HUDEP-2 (cell line): Measurements from ENCODE around the gene OCEL1.
A peak's percentile ranks its signal among the peaks of the same experiment; 100 is the strongest.

Source experiments
- DNase-seq, 76 experiments: peaks; one replicate each; lab custom pipeline; 2025; ENCODE audit not compliant: unreplicated experiment in 76 of 76; lab: John Stamatoyannopoulos, UW

OCEL1 gene

DNA sequence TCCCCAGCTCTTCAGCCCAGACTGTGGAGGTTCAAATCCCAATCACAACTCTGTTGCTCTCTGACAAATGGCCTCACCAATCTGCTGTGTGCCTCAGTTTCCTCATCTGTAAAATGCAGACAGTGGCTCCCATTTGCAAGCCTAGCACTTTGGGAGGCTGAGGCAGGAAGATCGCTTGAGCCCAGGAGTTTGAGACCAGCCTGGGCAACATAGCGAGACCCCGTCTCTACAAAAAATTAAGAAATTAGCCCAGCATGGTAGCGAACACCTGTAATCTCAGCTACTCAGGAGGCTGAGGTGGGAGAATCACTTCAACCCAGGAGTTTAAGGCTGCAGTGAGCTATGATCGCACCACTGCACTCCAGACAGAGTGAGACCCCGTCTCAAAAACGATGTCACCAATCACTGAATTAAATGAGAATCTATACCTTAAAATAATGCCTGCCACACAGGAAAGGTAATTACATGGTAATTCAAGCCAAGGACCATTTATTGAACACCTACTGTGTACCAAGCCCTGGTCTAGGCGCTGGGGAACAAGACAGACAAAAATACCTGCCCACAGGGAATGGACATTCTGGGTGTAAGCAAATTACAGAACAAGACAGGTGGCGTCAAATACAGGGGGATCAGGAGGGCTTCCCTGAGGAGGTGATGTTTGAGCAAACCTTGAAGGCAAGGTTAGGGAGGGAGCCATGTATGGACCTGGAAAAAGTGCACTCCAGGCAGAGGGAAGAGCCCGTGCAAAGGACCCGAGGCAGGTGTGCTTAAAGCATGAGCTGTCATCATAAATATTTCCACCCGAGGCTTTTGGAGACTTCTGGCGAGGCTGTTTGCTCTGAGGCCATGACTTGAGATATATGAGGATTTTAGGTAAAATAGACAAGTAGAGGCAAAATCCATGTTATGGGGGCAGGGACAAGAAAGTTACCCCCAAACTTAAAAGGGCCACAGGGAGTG, 12.0 kb downstream of the OCEL1 start:
- no peak for DNase-seq

DNA sequence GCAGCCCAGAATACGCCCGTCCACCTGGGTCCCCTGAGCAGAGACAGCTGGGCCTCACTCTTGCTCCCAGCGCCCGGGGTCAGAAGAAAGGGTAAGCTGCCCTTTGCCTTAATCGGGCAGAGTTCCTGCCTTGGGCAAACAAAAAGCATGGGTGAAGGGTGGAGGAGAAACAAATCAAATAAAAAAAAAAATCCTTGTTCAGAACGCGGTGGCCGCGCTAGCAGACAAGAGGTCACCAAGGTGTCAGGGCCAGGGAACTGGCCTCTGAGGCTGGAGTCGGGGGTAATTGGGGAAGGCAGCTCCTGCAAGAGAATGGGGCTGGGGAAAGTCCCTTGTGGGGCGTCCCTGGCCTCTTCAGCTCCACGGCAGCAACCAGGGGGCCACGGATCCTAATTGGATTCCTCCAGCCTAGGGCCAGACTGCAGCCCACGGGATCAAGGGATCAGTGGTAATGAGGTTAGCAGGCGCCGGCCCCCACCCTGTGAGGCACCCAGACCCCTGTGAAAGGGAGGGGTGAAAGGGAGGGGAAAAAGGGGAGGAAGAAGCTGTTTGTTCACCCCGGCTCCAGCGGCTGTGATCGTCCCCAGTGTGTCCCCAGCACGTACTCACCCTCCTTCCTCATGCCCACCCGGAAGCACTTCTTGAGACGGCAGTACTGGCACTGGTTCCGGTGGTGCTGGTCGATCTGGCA, 14.2 kb downstream of the OCEL1 start:
- no peak for DNase-seq

DNA sequence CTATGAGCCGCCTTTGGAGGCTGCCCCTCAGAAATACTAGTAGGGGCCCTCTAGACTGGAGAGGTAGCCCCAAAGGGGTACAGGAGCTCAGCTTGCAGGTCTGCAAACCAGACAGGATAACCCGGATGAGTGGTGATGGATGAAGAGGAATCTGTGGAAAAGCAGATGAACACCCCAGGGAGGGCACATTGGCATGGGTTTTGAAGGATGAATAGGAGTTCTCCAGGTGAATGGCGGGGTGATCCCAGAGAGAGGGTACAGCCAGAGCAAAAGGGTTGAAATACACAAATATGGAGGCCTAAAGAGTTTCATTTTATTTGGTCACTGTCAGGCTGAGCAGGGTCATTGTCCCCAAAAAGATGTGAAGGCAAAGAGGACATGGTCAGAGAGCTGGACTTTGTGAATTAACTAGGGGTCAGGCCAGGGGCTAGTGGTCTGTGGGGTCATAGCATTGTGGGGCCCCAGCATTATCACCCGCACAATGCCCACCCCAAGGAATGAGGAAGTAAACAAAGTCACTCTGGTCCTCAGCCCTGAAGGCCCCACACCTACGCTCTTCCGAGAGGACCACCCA, 14.9 kb downstream of the OCEL1 start:
- no peak for DNase-seq

DNA sequence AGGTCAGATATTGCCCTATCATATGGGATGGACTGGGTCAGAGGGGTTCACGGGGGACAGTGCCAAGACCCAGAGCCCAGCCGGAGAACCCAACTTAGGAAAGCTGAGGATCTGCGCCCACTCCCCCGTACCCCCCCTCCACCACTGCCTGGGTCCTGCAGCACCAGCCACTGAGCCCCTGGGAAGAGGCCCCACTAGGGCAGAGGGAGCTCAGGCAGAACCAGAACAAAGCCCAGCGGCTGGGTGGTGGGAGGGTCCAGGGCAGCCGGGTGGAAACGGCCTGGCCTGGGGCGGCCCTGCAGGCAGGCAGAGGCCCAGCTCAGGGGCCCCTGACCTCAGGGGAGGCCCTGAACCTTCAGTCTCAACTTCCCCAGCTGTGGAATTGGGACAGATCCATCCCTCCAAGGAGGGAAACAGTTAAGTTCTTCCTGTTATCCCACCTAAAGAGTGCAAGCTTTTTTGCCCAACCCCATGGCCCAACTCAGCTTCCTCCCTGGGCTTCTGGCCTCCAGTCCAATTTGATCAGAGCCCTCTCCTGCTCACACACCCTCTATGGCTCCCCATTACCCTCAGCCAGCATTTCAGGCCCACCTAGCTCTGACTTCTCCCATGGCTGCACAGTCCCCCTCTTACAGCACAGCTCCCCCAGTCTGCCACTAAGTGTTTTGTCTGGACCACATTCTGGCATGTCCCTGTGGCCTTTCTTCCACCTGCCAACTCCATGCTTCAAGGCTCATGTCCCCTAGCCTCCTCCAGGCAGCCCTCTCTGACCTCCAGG, 16.6 kb downstream of the OCEL1 start:
- DNase-seq, result no peak

DNA sequence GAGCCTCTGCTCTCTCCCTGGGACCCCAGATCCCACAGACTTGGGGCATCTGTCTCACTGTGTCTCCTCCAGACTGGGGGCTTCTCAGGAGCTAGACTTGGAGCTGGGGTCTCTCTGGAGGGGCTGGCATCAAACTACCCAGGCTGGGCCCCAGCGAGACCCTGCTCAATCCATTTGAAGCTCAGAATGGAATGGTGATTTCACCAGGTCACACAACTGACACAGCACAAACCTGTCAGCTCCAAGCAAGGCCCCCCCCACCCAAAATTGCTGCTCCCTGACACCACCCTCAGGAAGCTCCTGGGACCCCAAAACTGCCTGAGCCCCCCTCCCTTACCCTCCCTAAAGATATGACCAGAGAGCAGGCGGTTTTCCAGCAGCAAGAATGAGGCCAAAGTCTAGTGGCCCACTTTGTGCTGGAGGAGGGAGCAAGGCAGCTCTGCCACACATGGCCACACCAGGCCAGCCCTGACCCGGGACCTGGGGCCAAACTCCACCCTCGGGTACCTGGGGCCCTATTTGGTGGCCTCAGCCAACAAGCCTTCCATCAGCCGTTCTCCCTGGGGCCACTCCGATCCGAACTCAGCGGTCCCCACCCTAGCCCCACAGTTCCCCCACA, 17.3 kb downstream of the OCEL1 start:
- DNase-seq, result peak in 1 of 76 experiments; percentile 25

DNA sequence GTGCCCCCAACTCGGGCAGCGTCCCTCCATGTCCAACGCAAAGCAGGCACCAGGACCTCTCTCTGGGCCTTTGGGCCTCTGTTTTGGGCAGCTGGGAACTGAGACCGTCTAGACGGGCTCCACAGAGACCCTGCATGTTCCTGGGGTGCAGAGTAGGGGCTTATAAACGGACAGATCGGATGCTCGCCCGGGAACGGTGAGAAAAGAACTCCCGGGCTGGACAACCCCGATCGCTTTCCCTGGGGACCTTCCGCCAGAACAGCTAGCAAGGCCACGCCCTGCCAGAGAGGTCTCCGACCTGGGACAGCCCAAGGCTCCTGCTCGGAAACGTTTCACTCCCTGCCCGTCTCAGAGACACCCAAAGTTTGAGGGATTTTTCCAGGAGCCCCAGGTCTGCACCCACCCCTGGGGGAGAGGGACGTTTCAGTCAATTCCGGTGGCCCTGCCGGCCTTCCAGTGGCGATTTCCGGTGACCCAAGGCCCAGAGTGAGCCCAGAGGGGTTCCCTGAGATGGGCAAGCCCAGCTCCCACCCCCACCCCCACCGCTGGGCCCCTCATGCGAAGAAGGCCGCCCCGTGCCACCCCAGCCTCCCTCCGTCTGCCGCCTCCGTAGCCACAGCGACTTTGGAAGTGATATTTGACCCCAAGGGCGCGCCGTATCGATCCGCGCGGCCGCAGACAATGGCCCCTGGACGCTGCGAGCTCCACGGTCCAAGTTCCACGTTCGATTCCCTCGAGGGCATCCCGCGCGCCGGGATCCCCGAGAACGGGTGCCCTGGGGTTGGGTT, 18.0 kb downstream of the OCEL1 start:
- DNase-seq, result peak in 19 of 76 experiments; percentile 6 to 55 (median 31)

DNA sequence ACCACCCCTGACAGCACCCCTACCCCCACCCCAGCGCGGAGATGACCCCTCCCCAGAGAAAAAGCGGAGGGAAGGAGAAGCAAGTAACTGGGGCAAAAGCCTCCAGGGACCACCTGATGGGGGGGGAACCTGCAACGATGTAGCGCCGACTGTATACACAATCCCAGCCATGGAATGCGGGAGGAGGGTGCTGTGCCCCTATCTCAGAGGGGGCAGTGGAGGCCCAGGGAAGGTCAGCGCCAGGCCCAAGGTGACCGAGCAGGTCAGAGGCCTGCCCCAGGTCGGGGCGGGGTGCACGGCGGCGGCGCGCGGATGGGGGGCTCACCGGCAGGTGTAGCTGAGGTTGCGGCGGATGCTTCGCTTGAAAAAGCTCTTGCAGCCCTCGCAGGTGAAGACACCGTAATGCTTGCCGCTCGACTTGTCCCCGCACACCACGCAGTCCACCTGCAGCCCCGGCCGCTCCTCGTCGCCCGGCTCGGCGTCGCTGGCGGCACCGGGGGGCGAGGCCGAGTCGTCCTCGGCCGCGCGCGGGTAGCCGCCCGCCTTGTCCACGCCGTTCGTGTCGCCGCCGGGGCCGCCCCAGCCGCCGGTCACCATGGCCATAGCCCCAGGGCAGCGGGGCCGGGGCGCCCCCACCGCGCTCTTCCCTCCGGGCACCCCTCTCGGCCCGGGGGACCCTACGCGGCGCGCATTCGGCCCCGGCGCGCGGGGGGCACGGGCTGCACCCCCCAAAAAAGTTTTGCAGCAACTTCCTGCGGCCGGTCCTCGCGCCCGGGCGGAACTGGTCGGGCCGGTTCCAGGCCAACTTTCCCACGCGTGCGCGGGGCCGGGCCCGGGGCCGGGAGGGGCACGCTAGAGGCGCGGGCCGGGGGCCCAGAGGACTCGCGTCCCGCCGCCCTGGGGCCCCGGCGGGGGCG, 18.9 kb downstream of the OCEL1 start:
- no peak for DNase-seq

DNA sequence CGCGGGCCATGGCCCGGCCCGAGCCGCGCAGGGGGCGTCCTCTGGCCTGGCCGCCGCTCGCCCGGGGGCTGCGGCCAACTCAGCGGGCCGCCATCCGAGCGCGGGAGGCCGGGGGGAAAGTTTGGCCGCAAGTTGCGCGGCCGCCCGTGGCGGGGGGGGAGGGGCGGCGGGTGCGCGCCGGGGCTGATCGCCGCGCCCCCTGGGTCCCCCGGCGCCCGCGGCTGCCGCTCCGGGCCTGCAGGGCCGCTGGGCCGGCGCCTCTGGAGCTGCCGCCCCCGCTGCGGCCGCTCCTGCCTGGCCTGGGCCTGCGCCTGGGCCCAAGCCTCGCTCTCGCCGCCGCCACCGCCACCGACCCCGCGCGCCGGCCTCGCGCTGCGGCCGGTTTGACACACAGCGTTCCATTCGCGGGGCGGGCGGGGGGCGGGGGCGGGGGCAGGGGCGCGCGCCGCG, 19.5 kb downstream of the OCEL1 start, which contains the start of gene NR2F6:
NR2F6 (minus strand) TSS at position 385 of the 450 bp plus-strand sequence. CDS start 699 bp downstream, outside the sequence.
- peak in 2 of 76 experiments; percentile 43 to 54 for DNase-seq

DNA sequence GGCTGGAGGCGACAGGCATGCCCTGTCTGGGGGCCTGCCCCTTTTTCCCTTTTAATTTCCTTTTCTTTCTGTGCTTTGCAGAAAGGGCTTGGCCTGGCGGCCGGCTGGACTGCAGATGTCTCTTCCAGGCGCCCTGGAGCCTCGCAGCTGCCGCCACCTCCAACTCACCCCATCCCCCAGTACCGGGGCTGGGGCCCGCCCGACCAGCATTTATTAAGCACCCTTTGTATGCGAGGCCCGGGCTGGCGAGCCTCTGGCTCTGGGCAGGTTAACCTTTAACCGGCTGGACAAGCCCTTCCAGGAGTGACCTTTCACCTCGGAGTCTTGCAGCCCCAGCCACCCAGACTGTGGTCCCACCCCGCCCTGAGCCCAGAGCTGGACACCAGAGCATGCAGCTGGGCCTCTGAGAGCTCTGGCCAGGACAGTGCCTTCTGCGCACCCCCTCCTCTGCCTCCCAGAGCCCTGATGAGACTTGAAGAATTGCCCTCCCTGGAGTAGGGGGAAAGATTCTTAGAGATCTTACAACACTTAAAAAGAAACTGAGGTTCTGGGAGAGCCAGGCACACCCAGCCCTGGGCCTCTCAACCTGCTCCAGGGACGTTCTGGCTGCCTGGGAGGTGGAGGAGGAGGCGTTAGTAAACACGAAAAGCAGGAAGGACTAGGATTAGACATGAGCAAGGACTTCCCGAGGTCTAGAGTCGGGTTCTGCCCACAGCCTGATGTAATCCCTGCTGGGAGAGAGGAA, 20.8 kb downstream of the OCEL1 start:
- peak in 1 of 76 experiments; percentile 41 for DNase-seq

DNA sequence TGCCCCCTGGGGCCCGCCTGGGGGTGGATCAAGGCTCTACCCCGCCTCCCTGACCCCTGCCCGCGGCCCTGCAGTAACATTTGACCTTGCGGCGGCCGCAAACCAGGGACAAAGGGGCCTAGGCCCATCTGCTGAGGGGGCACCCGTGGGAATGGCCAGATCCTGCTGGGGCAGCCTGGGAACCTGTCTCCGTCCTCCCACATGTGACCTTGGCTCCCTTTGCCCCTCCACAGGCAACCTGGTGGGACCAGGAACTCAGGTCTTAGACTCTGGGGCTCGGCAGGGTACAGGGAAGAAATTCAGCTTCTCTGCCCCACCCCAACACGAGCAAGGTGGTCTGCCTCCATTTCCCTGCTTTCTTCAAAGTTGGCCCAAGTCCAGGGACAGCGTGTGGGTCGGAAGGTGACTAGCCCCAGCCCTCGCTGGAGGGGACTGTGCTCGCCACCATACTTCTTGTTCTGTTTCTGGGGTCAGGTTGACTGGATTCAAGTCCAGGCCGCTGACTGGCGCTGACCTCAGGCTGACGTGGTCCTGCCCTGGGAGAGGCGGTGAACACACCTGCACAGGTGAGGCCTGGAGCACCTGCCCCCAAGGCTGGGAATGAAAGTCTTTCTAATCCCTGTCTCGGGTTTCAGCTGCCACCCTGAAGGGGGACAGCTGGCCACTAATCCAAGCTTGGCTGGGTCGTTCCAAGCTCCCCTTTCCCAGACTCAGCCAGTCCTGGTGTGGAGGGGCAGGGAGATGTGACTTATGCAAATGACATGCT, 22.2 kb downstream of the OCEL1 start:
- no peak for DNase-seq

DNA sequence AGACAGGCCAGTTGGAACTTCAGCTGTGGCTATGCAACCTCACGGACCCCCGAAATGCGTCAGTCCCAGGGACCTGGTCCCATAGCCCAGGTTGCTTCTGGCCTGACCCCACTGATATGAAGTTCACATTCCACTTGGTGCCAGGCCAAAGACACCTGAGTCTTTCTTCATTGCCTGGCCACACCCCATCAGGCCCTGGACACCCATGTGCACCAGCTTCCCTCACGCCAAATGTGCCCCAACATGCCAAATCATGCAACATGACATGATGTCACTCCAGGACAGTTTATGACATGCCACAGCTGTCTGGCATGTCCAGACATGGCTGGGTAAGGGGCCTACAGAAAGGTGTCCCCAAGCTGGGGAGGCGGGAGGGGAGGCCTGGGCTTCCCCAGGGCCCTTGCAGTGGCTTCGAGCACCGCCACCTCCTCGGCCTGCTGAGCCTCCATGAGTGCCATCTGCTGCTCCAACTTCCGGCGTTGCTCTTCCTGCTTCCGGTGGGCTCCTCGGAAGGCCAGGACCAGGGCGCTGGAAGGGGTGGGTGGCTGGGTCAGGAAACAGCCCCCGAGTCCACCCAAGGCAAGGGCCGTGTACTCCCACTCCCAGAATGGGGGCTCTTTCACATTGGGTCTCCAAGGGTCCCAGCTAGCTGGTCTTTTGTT, 24.0 kb downstream of the OCEL1 start:
- DNase-seq, result no peak

DNA sequence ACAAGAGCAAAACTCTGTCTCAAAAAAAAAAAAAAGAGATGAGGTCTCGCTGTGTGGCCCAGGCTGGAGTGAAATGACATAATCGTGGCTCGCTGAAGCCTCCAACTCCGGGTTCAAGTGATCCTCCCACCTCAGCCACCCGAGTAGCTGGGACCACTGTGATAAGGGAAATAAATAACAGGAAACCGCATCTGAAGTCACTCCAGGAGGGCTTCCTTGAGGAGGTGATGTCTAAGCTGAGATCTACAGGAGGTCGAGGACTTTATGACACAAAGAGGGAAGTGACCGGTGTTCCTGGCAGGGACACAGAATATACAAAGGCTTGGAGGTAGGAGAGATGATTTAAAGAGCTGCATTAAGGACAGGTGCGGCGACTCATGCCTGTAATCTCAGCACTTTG, 28.6 kb downstream of the OCEL1 start:
- no peak for DNase-seq

DNA sequence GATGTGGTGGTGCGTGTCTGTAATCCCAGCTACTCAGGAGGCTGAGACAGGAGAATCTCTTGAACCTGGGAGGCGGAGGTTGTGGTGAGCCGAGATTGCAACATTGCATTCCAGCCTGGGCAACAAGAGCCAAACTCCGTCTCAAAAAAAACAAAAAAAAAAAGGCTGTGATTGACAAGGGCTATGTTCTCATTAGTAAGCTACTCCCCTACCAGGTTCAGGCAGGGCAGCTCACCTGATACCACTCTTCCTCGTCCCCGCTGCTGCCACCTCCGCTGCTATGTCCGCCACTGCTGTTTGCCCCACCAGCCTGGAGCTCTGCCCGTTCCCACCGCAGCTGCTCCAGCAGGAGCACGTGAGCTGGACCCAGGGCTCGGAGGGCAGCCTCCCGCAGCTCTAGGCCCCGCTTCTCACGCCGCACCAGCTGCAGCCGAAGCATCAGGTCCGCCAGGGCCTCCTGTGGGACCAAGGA, 29.2 kb downstream of the OCEL1 start:
- DNase-seq, result no peak

DNA sequence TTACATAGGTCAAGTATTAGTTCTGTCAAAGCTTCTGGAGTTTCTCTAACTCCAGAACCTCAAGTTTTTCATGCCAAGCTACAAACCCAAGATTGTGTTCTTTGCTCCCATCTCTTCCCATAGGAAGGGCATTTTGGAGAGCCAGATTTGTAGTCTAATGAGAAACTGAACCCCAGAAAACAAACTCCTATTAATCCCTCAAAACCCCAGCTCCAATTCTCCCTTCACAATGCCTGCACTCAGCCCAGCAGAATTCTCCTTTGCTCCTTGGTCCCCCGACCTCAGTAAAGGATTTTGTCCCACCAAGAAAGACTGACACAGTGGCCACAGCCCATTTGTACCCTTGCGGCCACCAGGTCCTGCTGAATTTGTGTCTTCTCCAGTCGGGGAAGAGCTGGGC, 30.1 kb downstream of the OCEL1 start:
- no peak for DNase-seq

DNA sequence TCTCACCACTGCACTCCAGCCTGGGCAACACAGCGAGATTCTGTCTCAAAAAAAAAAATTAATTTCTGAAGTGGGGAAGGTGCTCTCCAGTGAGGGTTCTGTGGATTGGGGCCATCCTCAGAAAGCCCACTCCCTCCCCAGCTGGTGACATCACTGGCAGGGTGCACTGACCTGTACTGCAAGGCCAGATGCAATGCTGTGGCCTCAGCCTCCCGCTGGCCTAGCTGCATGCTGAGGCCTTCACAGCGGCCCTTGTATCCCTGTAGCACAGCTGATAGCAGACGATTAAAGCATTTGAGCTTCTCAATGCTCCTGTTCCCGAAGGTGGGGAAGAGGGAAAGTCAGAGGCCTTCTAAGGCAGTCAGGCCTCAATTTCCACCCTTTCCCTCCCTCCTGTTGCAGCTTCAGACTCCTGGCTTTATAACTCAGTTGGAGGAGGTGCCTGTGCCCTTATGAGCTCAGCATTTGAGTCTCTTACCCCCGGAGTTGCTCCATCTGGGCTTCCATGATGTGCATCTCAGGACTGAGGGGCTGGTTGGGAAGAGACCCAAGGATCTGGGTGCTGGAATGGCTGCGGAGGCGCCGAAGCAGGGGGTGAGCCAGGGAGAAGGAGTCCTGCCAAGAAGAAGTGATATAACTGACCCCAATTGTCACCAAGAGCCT, 33.2 kb downstream of the OCEL1 start:
- no peak for DNase-seq

DNA sequence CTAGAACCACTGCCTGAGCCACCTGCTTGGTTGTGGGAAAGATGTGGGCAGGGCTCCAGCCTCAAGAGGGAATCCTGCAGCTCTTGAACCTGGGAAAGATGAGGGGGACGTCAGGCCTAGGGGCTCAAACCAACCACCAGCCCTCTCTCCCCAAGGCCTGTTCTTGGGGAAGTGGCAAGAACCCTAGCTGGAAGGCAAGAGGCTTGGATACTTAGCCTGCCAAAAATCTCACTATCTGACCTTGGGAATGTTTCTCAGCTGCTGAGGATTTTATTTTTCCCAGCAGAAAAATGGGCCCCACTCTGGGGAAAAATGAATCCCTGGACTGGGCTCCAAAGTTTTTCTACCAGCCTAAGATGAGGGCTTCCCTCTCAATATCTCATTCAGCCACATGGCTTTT, 33.9 kb downstream of the OCEL1 start:
- DNase-seq, result no peak
